Gastroesophageal sphincter (tissue), 4 donors: ENCODE results near the gene PRKN. TPM values are rescaled to one million over a fixed set of nuclear protein-coding genes. Genes with fewer than 3 reads are reported as not detected.
A peak's percentile ranks its signal among the peaks of the same experiment; 100 is the strongest.

Source experiments
- ATAC-seq: fragments of 150-250 bp; one replicate; pipeline ENCODE4 v1.9.1; 2016; ENCODE audit warnings: mild to moderate bottlenecking, moderate library complexity
- H3K27ac ChIP-seq, 4 donors: fragments of 200-600 bp; sonication (generic) in 3 of 4; 1 replicate in 3 of 4; 2 replicates in 1 of 4; pipeline ENCODE4 v1.5.1; 2016 to 2019
- H3K27me3 ChIP-seq: fragments of 200-600 bp; sonication (generic); one replicate; pipeline ENCODE4 v1.5.1; 2019
- H3K36me3 ChIP-seq, 2 donors: fragments of 200-600 bp; sonication (generic); one replicate each; pipeline ENCODE4 v1.5.1; 2019; ENCODE audit warnings: control low read depth in 1 of 2
- H3K4me1 ChIP-seq, 3 donors: fragments of 200-600 bp; sonication (generic); 1 replicate in 2 of 3; 2 replicates in 1 of 3; pipeline ENCODE4 v1.5.1; 2016 to 2019; ENCODE audit warnings: control low read depth in 2 of 3
- H3K4me3 ChIP-seq, 2 donors: fragments of 200-600 bp; sonication (generic); one replicate each; pipeline ENCODE4 v1.5.1; 2019; ENCODE audit warnings: mild to moderate bottlenecking in 1 of 2, moderate library complexity in 1 of 2
- H3K9me3 ChIP-seq, 3 donors: fragments of 200-600 bp; sonication (generic); one replicate each; pipeline ENCODE4 v1.5.1; 2017 to 2019; ENCODE audit warnings: control low read depth in 2 of 3
- EP300 ChIP-seq: sonication (generic); formaldehyde crosslinking; IDR thresholded peaks from one replicate; pipeline ENCODE4 v1.6.1; 2017; ENCODE audit warnings: antibody characterized with exemption, mild to moderate bottlenecking
- POLR2A ChIP-seq, 2 donors: fragments of 450-650 bp; IDR thresholded peaks; one replicate each; pipeline ENCODE4 v1.6.1; 2017; ENCODE audit warnings: antibody characterized with exemption in 2 of 2, mild to moderate bottlenecking in 2 of 2, moderate library complexity in 1 of 2
- POLR2AphosphoS5 ChIP-seq: sonication (generic); formaldehyde crosslinking; IDR thresholded peaks from one replicate; pipeline ENCODE4 v1.6.1; 2017; ENCODE audit warnings: antibody characterized with exemption
- WGBS, 2 donors: methylation state at CpG; one replicate each; pipeline ENCODE4 v1.1.5; 2018; ENCODE audit warnings: low coverage in 1 of 2; 5-methylcytosine and 5-hydroxymethylcytosine counted together
- total RNA-seq, 4 donors: library from RNA; depleted of rRNA; stranded (reverse); fragments of >200 nt; gene quantifications; one replicate each; pipeline ENCODE4 v1.1.0, GENCODE V29; 2016
- TF ChIP-seq, protein P1 (sequence below), 4 experiments: fragments of 200-600 bp in 2 of 4; fragments of 450-650 bp in 2 of 4; sonication (generic) in 1 of 4; IDR thresholded peaks; one replicate each; pipeline ENCODE4 v1.5.1; 2017 to 2019; ENCODE audit warnings: antibody characterized with exemption in 4 of 4, mild to moderate bottlenecking in 2 of 4, moderate library complexity in 2 of 4

Gene PRKN
- total RNA-seq, 4 donors from 2014 or later = 8.4 to 58.6 (median 25.8) TPM

DNA sequence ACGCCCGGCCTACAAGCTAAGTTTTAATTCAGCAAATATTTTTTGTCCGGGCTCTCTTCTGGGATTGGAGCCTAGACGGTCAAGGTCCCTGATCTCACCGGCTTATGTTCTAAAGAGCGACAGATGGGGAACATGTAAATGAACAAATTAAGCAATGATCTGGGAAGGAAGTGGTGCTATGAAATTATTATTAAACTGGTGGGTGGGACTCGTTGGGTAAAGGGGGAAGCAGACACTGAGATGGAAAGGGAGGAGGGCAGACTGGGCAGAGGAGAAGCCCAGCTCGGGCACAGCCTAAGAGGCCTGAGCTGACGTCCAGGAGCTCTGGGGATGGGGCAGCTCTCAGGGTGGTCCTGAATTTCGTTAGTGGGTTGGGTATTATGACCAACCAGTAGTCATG is 1371.9 kb downstream of the PRKN start:
- Histone ChIP-seq H3K9me3 (no peaks in the 10 kb centered on the region), H3K27me3 (no peaks in the 10 kb centered on the region), H3K36me3 (no peaks in the 10 kb centered on the region), H3K27ac (no peak overlapping the region), H3K4me3 (no peak overlapping the region), H3K4me1 (no peaks in the 10 kb centered on the region)
- ATAC-seq = peak; percentile 24
- WGBS, 2 donors = 73 to 80% methylated on average over 5 to 10 of the region's 10 CpGs
- no peak for TF ChIP-seq POLR2AphosphoS5
- TF ChIP-seq POLR2A (IDR thresholded peaks at IDR 0.05) = no peak
- TF ChIP-seq, protein P1, sequence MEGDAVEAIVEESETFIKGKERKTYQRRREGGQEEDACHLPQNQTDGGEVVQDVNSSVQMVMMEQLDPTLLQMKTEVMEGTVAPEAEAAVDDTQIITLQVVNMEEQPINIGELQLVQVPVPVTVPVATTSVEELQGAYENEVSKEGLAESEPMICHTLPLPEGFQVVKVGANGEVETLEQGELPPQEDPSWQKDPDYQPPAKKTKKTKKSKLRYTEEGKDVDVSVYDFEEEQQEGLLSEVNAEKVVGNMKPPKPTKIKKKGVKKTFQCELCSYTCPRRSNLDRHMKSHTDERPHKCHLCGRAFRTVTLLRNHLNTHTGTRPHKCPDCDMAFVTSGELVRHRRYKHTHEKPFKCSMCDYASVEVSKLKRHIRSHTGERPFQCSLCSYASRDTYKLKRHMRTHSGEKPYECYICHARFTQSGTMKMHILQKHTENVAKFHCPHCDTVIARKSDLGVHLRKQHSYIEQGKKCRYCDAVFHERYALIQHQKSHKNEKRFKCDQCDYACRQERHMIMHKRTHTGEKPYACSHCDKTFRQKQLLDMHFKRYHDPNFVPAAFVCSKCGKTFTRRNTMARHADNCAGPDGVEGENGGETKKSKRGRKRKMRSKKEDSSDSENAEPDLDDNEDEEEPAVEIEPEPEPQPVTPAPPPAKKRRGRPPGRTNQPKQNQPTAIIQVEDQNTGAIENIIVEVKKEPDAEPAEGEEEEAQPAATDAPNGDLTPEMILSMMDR (IDR thresholded peaks at IDR 0.05) = no peak
- no peak for TF ChIP-seq EP300

DNA sequence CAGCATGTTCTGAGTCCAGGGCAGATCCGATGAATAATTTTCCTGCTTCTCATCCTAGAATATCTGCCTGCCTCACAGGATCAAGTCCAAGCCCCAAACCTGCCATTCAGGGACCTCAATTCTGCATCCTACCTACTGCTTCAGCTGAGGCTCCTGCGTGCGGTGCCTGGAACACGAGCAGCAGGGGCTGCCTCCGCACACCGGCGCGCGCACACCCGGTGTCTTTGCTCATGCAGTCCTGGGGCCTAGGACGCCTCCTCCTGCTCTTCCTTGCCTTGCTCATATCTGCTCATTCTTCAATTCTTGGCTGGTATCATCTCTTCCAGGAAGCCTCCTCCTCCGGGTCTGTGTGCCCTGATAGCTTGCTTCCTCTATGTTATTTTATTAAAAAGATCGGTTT is 1372.6 kb downstream of the PRKN start:
- Histone ChIP-seq H3K27ac (no peak overlapping the region), H3K27me3 (no peaks in the 10 kb centered on the region), H3K36me3 (no peaks in the 10 kb centered on the region), H3K4me3 (no peak overlapping the region), H3K9me3 (no peaks in the 10 kb centered on the region), H3K4me1 (no peaks in the 10 kb centered on the region)
- TF ChIP-seq, protein P1 (IDR thresholded peaks at IDR 0.05) = no peak
- no peak for TF ChIP-seq POLR2A (IDR thresholded peaks at IDR 0.05)
- TF ChIP-seq POLR2AphosphoS5 = no peak
- no peak for TF ChIP-seq EP300
- ATAC-seq = no peak
- 83 to 96% methylated on average over 1 to 12 of the region's 13 CpGs for whole genome bisulfite sequencing, 2 donors

DNA sequence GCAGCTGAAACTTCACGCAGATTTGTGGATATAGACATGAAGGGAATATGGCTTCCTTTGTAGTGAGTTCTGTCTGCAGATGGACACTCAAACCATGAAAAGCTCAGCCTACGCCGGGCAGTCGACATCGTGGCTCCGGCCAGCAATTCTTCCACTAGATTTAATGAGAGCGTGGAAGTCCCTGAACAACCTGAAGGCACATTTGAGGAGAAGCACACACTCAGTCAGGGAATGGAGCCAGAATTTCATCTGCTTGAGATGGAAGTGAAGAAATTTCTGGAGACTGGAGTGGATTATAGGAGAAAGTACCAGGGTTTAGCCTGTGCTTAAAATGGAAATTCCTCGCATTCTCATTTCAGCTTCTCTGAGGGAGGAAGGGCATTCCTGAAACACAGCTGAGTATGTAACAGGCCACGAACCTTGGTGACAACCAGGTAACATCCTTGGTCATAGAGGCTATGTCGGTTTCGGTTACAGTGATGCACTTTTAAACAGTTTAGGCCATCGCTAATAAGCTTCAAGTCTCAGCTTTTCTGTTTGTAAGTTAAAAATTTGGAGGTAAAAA is 1373.2 kb downstream of the PRKN start:
- 85 to 97% methylated on average over 10 to 12 of the region's 12 CpGs for WGBS, 2 donors
- Histone ChIP-seq H3K4me1 (no peaks in the 10 kb centered on the region), H3K27me3 (no peaks in the 10 kb centered on the region), H3K4me3 (no peak overlapping the region), H3K27ac (no peak overlapping the region), H3K9me3 (no peaks in the 10 kb centered on the region), H3K36me3 (no peaks in the 10 kb centered on the region)
- ATAC-seq = no peak
- TF ChIP-seq POLR2A (IDR thresholded peaks at IDR 0.05) (no peak), POLR2AphosphoS5 (no peak), EP300 (no peak)
- TF ChIP-seq, protein P1 (IDR thresholded peaks at IDR 0.05) = no peak

DNA sequence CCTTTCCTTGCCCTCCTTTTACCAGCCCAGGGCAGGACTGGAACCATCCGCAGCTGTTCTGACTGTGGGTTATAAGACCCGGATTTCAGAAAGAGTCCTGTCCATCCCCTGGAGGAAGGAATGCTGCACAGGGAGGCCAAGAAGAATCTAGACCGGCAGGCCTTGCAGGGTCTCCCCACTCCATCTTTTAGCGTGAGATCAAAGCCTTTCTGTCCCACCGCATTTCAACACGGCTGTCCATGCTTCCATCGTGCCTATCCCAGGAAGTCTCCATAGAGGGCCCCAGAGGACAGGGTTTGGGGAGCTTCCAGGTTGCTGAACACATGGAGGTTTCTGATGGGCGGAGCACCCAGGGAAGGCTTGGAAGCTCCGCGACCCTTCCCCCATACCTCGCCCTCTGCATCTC is 1374.4 kb downstream of the PRKN start:
- Histone ChIP-seq H3K27ac (no peak overlapping the region), H3K4me1 (no peaks in the 10 kb centered on the region), H3K36me3 (no peaks in the 10 kb centered on the region), H3K9me3 (no peaks in the 10 kb centered on the region), H3K27me3 (no peaks in the 10 kb centered on the region), H3K4me3 (no peak overlapping the region)
- TF ChIP-seq, protein P1 (IDR thresholded peaks at IDR 0.05) = no peak
- TF ChIP-seq EP300 = no peak
- no peak for TF ChIP-seq POLR2A (IDR thresholded peaks at IDR 0.05)
- TF ChIP-seq POLR2AphosphoS5 = no peak
- 50 to 65% methylated on average over 7 to 11 of the region's 11 CpGs for WGBS, 2 donors
- no peak for ATAC-seq

DNA sequence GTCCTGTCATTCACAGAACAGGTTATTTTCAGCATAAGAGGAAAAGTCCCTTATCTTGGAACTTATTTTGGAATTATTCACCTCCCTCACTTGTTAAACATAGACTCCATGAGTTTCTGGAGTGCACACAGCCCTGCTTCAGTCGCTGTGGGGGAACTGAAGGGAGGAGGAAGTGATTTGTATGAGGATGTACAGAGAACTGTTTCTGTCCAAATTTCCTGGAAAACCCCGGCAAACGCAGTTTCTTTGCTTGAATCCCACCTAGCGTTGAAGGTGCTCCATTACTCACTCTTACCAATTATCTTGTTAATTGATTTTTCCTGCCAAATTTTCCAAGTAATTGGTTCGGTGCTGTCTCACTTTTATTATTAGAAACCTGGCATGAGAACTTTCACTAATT is 1375.7 kb downstream of the PRKN start:
- H3K4me3 ChIP-seq = no peak overlapping the region
- H3K36me3 ChIP-seq = no peaks in the 10 kb centered on the region
- TF ChIP-seq POLR2AphosphoS5 = no peak
- no peak for TF ChIP-seq POLR2A (IDR thresholded peaks at IDR 0.05)
- no peak for TF ChIP-seq EP300
- TF ChIP-seq, protein P1 (IDR thresholded peaks at IDR 0.05) = no peak
- WGBS, 2 donors = 36 to 54% methylated on average over 5 of the region's 5 CpGs
- H3K27me3 ChIP-seq = no peaks in the 10 kb centered on the region
- no peaks in the 10 kb centered on the region for H3K4me1 ChIP-seq
- H3K27ac ChIP-seq = no peak overlapping the region
- H3K9me3 ChIP-seq = no peaks in the 10 kb centered on the region
- no peak for ATAC-seq
